Measurements from ENCODE around the gene PREX1. TPM values are rescaled to one million over a fixed set of nuclear protein-coding genes. Genes with fewer than 3 reads are reported as not detected.

Gene PREX1
- total and polyA plus RNA-seq, 8 donors = 5.2 to 25.2 (median 16.6) TPM

DNA sequence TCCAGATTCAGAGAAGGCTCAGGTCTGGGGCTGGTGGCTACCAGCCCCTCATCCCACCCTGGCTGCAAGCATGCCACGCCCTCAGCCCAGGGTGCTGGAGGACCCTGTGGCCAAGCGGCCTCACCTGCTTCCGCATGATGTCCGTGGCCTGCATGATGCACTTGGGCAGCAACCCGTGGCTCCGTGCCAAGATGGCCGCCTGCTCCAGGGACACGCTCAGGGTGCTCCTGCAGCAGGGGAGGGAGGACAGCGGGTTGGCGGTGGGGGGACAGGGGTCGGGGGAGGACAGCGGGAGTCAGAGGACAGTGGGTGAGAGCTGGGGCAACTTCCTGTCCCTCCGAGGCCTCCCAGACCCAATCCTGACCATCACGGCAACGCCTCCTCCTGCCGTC is 200.1 kb downstream of the PREX1 start:
- no peak overlapping the region for H3K27ac ChIP-seq
- no peaks in the 10 kb centered on the region for H3K9me3 ChIP-seq
- no peaks in the 10 kb centered on the region for H3K4me1 ChIP-seq
- H3K27me3 ChIP-seq = no peaks in the 10 kb centered on the region
- TF ChIP-seq POLR2A (IDR thresholded peaks at IDR 0.05) (no peak), POLR2AphosphoS5 (IDR thresholded peaks at IDR 0.05) (no peak), EP300 (IDR thresholded peaks at IDR 0.05) (no peak)
- TF ChIP-seq, protein P1, sequence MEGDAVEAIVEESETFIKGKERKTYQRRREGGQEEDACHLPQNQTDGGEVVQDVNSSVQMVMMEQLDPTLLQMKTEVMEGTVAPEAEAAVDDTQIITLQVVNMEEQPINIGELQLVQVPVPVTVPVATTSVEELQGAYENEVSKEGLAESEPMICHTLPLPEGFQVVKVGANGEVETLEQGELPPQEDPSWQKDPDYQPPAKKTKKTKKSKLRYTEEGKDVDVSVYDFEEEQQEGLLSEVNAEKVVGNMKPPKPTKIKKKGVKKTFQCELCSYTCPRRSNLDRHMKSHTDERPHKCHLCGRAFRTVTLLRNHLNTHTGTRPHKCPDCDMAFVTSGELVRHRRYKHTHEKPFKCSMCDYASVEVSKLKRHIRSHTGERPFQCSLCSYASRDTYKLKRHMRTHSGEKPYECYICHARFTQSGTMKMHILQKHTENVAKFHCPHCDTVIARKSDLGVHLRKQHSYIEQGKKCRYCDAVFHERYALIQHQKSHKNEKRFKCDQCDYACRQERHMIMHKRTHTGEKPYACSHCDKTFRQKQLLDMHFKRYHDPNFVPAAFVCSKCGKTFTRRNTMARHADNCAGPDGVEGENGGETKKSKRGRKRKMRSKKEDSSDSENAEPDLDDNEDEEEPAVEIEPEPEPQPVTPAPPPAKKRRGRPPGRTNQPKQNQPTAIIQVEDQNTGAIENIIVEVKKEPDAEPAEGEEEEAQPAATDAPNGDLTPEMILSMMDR (IDR thresholded peaks at IDR 0.05) = no peak
- 77 to 86% (median 83%) methylated on average over 10 to 16 of the region's 16 CpGs for WGBS, 5 donors
- no peak for DNase-seq
- H3K4me3 ChIP-seq = no peak overlapping the region
- peaks cover 11 to 93% (median 89%) of the 10 kb centered on the region in 4 donors for H3K36me3 ChIP-seq
- intact Hi-C loops (cut with DNase I; ENCODE audit: low total_unique reads) = loop anchor here (10.0 kb wide), 1 partner anchor 903 kb away; no protein-coding TSS in a partner anchor

GRCh38 chr20:48626938-48627736 is 200.7 kb downstream of the PREX1 start:
- intact Hi-C loops (cut with DNase I; ENCODE audit: low total_unique reads) = loop anchor here (10.0 kb wide), 1 partner anchor 902 kb away; no protein-coding TSS in a partner anchor
- DNase-seq = no peak
- no peak overlapping the region for H3K4me3 ChIP-seq
- H3K36me3 ChIP-seq = peaks cover 7 to 87% (median 83%) of the 10 kb centered on the region in 4 donors
- TF ChIP-seq POLR2AphosphoS5 (IDR thresholded peaks at IDR 0.05) = no peak
- no peaks in the 10 kb centered on the region for H3K4me1 ChIP-seq
- WGBS, 5 donors = 82 to 90% (median 88%) methylated on average over 9 to 18 of the region's 18 CpGs
- no peaks in the 10 kb centered on the region for H3K27me3 ChIP-seq
- no peak overlapping the region for H3K27ac ChIP-seq
- no peaks in the 10 kb centered on the region for H3K9me3 ChIP-seq

DNA sequence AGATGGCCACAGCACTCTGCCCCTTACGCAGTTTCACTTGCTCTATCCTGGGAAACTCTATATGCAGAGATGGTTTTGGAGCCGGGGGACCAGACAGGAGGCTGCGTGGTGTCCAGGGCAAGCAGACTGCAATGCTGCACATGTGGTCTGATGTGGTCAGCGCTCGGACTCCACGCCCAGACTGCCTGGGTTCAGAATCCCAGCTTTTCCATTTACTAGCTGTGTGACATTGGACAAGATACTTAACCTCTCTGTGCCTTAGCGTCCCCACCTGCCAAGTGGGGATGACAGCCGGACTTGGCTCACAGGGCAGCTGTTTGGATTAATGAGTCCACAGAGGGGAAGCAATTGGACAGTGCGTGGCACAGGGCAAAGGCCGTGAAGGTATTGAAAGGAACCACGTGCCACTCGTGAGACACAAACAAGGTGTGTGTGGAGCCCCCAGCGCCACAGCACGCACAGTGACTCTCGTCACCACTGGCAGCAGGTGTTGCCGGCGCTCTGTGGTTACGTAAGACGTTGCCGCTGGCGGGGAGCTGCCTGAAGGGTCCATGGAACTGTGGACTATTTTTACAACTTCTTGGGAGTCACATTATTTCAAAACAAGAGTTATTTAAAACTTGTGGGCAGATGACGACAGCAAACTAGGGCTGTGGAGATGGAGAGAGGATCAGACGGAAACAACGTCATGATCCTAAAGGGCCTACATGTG is 201.4 kb downstream of the PREX1 start:
- Histone ChIP-seq H3K27me3 (no peaks in the 10 kb centered on the region), H3K4me1 (peaks cover under 1 to 5% (median 4%) of the 10 kb centered on the region in 4 donors), H3K36me3 (peaks cover 6 to 79% (median 76%) of the 10 kb centered on the region in 4 donors), H3K4me3 (no peak overlapping the region), H3K27ac (no peak overlapping the region), H3K9me3 (no peaks in the 10 kb centered on the region)
- intact Hi-C loops (cut with DNase I; ENCODE audit: low total_unique reads) = loop anchor here (10.0 kb wide), 1 partner anchor 902 kb away; no protein-coding TSS in a partner anchor
- 69 to 84% (median 81%) methylated on average over 20 to 24 of the region's 24 CpGs for WGBS, 5 donors
- no peak for DNase-seq
- TF ChIP-seq EP300 (IDR thresholded peaks at IDR 0.05) = no peak
- TF ChIP-seq, protein P1 (IDR thresholded peaks at IDR 0.05) = no peak

DNA sequence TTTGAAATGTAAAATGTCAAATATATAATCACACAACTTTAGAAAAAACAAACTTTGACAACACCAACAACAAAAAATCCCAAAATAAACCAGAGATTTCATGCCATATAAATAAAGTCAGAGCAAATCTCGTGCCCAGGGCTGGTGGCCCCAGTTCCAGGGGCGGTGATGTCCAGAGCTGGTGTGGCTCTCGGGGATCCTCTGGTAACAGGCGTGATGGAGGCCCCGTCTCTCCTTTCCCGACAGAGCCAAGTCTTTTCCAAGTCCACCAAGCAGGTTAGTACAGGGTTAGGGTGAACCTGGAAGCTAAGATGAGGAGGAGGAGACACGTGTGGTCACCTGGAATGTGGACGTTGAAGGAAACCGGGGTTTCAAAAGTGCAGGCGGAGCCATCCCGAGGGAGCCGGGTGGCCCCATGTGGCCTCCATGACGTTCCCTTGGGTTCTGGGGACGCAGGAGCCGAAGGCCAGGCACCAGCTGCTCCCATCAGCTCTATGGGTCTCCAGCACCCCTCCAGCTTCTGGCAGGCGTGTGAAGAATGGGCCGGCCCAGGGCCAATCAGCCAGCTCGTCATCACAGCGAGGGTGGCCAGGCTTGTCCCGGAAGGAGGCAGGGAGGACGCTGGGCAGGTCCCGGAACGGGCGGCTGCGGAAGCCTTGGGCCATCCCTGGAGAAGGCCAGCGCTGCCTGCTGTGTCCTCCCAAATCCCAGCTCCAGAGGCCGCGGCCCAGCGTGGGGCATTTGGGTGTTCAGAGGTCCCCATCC is 202.5 kb downstream of the PREX1 start:
- TF ChIP-seq POLR2AphosphoS5 (IDR thresholded peaks at IDR 0.05) (no peak), POLR2A (IDR thresholded peaks at IDR 0.05) (no peak), EP300 (IDR thresholded peaks at IDR 0.05) (no peak)
- TF ChIP-seq, protein P1 (IDR thresholded peaks at IDR 0.05) = no peak
- H3K9me3 ChIP-seq = no peaks in the 10 kb centered on the region
- 92 to 94% (median 92%) methylated on average over 15 to 29 of the region's 29 CpGs for WGBS, 5 donors
- intact Hi-C loops (cut with DNase I; ENCODE audit: low total_unique reads) = loop anchor here (10.0 kb wide), 1 partner anchor 901 kb away; no protein-coding TSS in a partner anchor
- H3K27ac ChIP-seq = no peak overlapping the region
- H3K4me3 ChIP-seq = no peak overlapping the region
- DNase-seq = no peak
- H3K36me3 ChIP-seq = peaks cover 6 to 69% (median 66%) of the 10 kb centered on the region in 4 donors
- H3K4me1 ChIP-seq = peaks cover 11 to 16% (median 15%) of the 10 kb centered on the region in 4 donors
- no peaks in the 10 kb centered on the region for H3K27me3 ChIP-seq
